ENCODE measurements around the gene FAM184B. TPM values are rescaled to one million over a fixed set of nuclear protein-coding genes. Genes with fewer than 3 reads are reported as not detected.

Gene FAM184B
- total RNA-seq, 1 experiment from 2014 or later, result 0.47 TPM

- Histone ChIP-seq H3K79me2 (ENCODE audit: low read length) (no peaks in the 10 kb centered on the region), H3K27ac (ENCODE audit: low read length) (no peak overlapping the region), H3K9me3 (ENCODE audit: low read length) (no peaks in the 10 kb centered on the region), H3K9me2 (replicated peaks; ENCODE audit: low read length) (no peaks in the 10 kb centered on the region), H3K27me3 (ENCODE audit: low read length) (no peaks in the 10 kb centered on the region), H2AFZ (ENCODE audit: low read length) (no peak overlapping the region), H3K4me2 (ENCODE audit: low read length) (no peak overlapping the region), H3K4me1 (ENCODE audit: insufficient read depth, low read length) (no peaks in the 10 kb centered on the region), H3K36me3 (ENCODE audit: low read depth, low read length) (peaks cover 3% of the 10 kb centered on the region; the same call in 1 of the 2 replicates), H4K20me1 (ENCODE audit: low read length) (no peaks in the 10 kb centered on the region), H3K4me3 (ENCODE audit: low read length) (no peak overlapping the region), H3F3A (ENCODE audit: low read length, unreplicated experiment) (no peaks in the 10 kb centered on the region), H3K9ac (ENCODE audit: low read length) (no peak overlapping the region)
- ATAC-seq (no peak), DNase-seq (no peak)
- POLR2A ChIA-PET (ENCODE audit: unreplicated experiment), result no interaction called here
- TF ChIP-seq EZH2 (IDR thresholded peaks at IDR 0.05; ENCODE audit: low read length, unreplicated experiment), result no peak
- TF ChIP-seq CTCF (conservative IDR thresholded peaks at IDR 0.05; ENCODE audit: low read depth, low read length), result no peak
- no peak for TF ChIP-seq EZH2phosphoT487 (IDR thresholded peaks at IDR 0.05; ENCODE audit: borderline replicate concordance, low read length)
- intact Hi-C loops (cut with micrococcal nuclease), result no loop called here
- BruUV-seq (replicated peaks), result no TSS peak
- CTCF ChIA-PET, result no interaction called here
Measured at GRCh38 chr4:17605236-17605635, 176.2 kb downstream of the FAM184B start.

- TF ChIP-seq EZH2 (IDR thresholded peaks at IDR 0.05; ENCODE audit: low read length, unreplicated experiment), result no peak
- Histone ChIP-seq H4K20me1 (ENCODE audit: low read length) (no peaks in the 10 kb centered on the region), H3K9me2 (replicated peaks; ENCODE audit: low read length) (no peaks in the 10 kb centered on the region), H3K4me2 (ENCODE audit: low read length) (no peak overlapping the region), H3K79me2 (ENCODE audit: low read length) (no peaks in the 10 kb centered on the region), H3K36me3 (ENCODE audit: low read depth, low read length) (peaks cover 5% of the 10 kb centered on the region), H3K9me3 (ENCODE audit: low read length) (no peaks in the 10 kb centered on the region), H3F3A (ENCODE audit: low read length, unreplicated experiment) (no peaks in the 10 kb centered on the region), H3K27ac (ENCODE audit: low read length) (no peak overlapping the region), H3K4me3 (ENCODE audit: low read length) (no peak overlapping the region), H3K9ac (ENCODE audit: low read length) (no peak overlapping the region), H2AFZ (ENCODE audit: low read length) (no peak overlapping the region), H3K4me1 (ENCODE audit: insufficient read depth, low read length) (no peaks in the 10 kb centered on the region), H3K27me3 (ENCODE audit: low read length) (no peaks in the 10 kb centered on the region)
- intact Hi-C loops (cut with micrococcal nuclease), result loop anchor here (5.0 kb wide), 1 partner anchor 37 kb away; no protein-coding TSS in a partner anchor
- ChIA-PET POLR2A (ENCODE audit: unreplicated experiment) (no interaction called here), CTCF (no interaction called here)
- no peak for ATAC-seq
- BruUV-seq (replicated peaks), result no TSS peak
- DNase-seq, result no peak
Measured at GRCh38 chr4:17599826-17600225, 181.6 kb downstream of the FAM184B start.

- no peak overlapping the region for H2AFZ ChIP-seq (ENCODE audit: low read length)
- peak; percentile 51 for DNase-seq
- H3K4me1 ChIP-seq (ENCODE audit: insufficient read depth, low read length), result no peaks in the 10 kb centered on the region
- no peak overlapping the region for H3K4me2 ChIP-seq (ENCODE audit: low read length)
- no TSS peak for BruUV-seq (replicated peaks)
- intact Hi-C loops (cut with micrococcal nuclease), result loop anchor here (2.0 to 5.0 kb wide), 2 partner anchors 40 to 211 kb away; no protein-coding TSS in a partner anchor
- H3K36me3 ChIP-seq (ENCODE audit: low read depth, low read length), result peaks cover 5% of the 10 kb centered on the region
- H3K9me2 ChIP-seq (replicated peaks; ENCODE audit: low read length), result no peaks in the 10 kb centered on the region
- H3K79me2 ChIP-seq (ENCODE audit: low read length), result no peaks in the 10 kb centered on the region
- ATAC-seq, result peak; percentile 84
- no peak overlapping the region for H3K4me3 ChIP-seq (ENCODE audit: low read length)
- no peak for TF ChIP-seq EZH2 (IDR thresholded peaks at IDR 0.05; ENCODE audit: low read length, unreplicated experiment)
- TF ChIP-seq CTCF (conservative IDR thresholded peaks at IDR 0.05; ENCODE audit: low read depth, low read length), result peak; percentile 65
- H4K20me1 ChIP-seq (ENCODE audit: low read length), result no peaks in the 10 kb centered on the region
- no peaks in the 10 kb centered on the region for H3F3A ChIP-seq (ENCODE audit: low read length, unreplicated experiment)
- CTCF ChIA-PET, result no interaction called here
- POLR2A ChIA-PET (ENCODE audit: unreplicated experiment), result no interaction called here
- H3K27me3 ChIP-seq (ENCODE audit: low read length), result no peaks in the 10 kb centered on the region
- H3K9ac ChIP-seq (ENCODE audit: low read length), result no peak overlapping the region
- H3K9me3 ChIP-seq (ENCODE audit: low read length), result no peaks in the 10 kb centered on the region
- H3K27ac ChIP-seq (ENCODE audit: low read length), result no peak overlapping the region
Measured at GRCh38 chr4:17597517-17597916, 183.9 kb downstream of the FAM184B start.
